Heart right ventricle (tissue), 16 donors: ENCODE measurements around the gene IL6. TPM values are rescaled to one million over a fixed set of nuclear protein-coding genes. Genes with fewer than 3 reads are reported as not detected.

ENCODE experiments used
- ATAC-seq, 8 donors: fragments of 200-7000 bp; cut with Tn5 transposase; one replicate each; pipeline ENCODE4 v1.9.1; 2020; ENCODE audit warnings: mild to moderate bottlenecking in 8 of 8, moderate library complexity in 8 of 8, moderate number of reproducible peaks in 1 of 8
- DNase-seq, 2 donors: peaks; one replicate each; pipeline ENCODE4 v3.0.0-alpha.2; 2020
- H3K27ac ChIP-seq, 10 donors: fragments of 200-600 bp; sonication (generic) in 2 of 10; one replicate each; pipeline versions ENCODE4 v1.5.0 to v1.8.0; 2020 to 2022; ENCODE audit warnings: mild to moderate bottlenecking in 3 of 10
- H3K27me3 ChIP-seq, 7 donors: fragments of 200-600 bp; one replicate each; pipeline ENCODE4 v1.8.0; 2021 to 2022; ENCODE audit warnings: mild to moderate bottlenecking in 2 of 7
- H3K36me3 ChIP-seq, 9 donors: fragments of 200-600 bp; sonication (generic) in 1 of 9; one replicate each; pipeline versions ENCODE4 v1.5.0 to v1.8.0; 2020 to 2022; ENCODE audit warnings: mild to moderate bottlenecking in 2 of 9
- H3K4me1 ChIP-seq, 9 donors: fragments of 200-600 bp; sonication (generic) in 1 of 9; one replicate each; pipeline versions ENCODE4 v1.5.0 to v1.8.0; 2020 to 2022; ENCODE audit warnings: mild to moderate bottlenecking in 4 of 9
- H3K4me3 ChIP-seq, 10 donors: fragments of 200-600 bp; sonication (generic) in 2 of 10; one replicate each; pipeline versions ENCODE4 v1.5.0 to v1.8.0; 2020 to 2022; ENCODE audit warnings: mild to moderate bottlenecking in 7 of 10, moderate library complexity in 2 of 10
- H3K9me3 ChIP-seq, 11 donors: fragments of 200-600 bp in 10 of 11; sonication (generic) in 2 of 11; one replicate each; pipeline versions ENCODE4 v1.5.0 to v1.8.0; 2013 to 2022; ENCODE audit warnings: mild to moderate bottlenecking in 2 of 11, control low read depth in 1 of 11, moderate library complexity in 1 of 11
- CTCF ChIP-seq, 9 donors: fragments of 200-600 bp; sonication (generic) in 2 of 9; IDR thresholded peaks; one replicate each; pipeline versions ENCODE4 v1.5.0 to v1.8.0; 2021 to 2022; ENCODE audit warnings: antibody characterized with exemption in 9 of 9, mild to moderate bottlenecking in 5 of 9, moderate library complexity in 1 of 9
- WGBS, 2 donors: extraction: QIAGEN DNeasy Blood & Tissue Kit; methylation state at CpG; one replicate each; pipeline ENCODE4 v1.1.7; 2013; ENCODE audit warnings: inconsistent platforms in 1 of 2; 5-methylcytosine and 5-hydroxymethylcytosine counted together
- intact Hi-C, 10 donors: fragments of 100-400 bp; cut with DNase I; formaldehyde crosslinking; loops; one replicate each; pipeline versions ENCODE4 v1.11.1 to v1.14.2; 2022
- polyA plus RNA-seq, 2 donors: library from polyadenylated mRNA; stranded (reverse); fragments of 200-250 nt; gene quantifications; one replicate each; pipeline ENCODE4 v1.2.3, GENCODE V29; 2013
- total RNA-seq, 10 donors: library from RNA; stranded (reverse); fragmentation: NEBNext Ultra II Directional in 3 of 10; extraction: Animal tissue kit (Norgen Biotek cat#: 25700) in 3 of 10; gene quantifications; one replicate each; pipeline versions ENCODE4 v1.2.1 to v1.2.4, GENCODE V29; 2021 to 2023
- donor health status: Arrhythmogenic right ventricular cardiomyopathy.
- donor health status: ischemic (EF 13 %, LVEDD 7.1; RV severe dilation, severe dysfunction).
- donor health status: healthy with polysubstance abuse.
- donor health status: DM: no; HTN: yes; CAD: no.
- donor health status: DM: no; HTN: no; CAD: no.
- donor health status: ischemic (EF 25% LVEDD 6.9; RV normal size, moderate dysfunction).
- donor health status: ischemic (EF 25% LVEDD 5.7; RV mildly dilated, moderate dysfunction).
- donor health status: healthy.
- donor health status: DM: yes; HTN: yes; CAD: no.
- donor health status: Ischemic cardiomyopathy.
- donor health status: ischemic (EF 35%, LVEDD 5.7; RV mildly dilated, moderate dysfunction).
- donor health status: nonischemic (EF 11% LVEDD 7.7; RV severe dilation, severe dysfunction).
- donor health status: DM: yes; HTN: yes; CAD: no.
- donor health status: PGD.
- donor health status: ischemic (EF 29% LVEDD 5.4; RV normal size, mild dysfunction).
- donor health status: nonischemic (EF 23%, LVEDD 6.1; RV moderate dilation, normal function).

The IL6 gene
- total and polyA plus RNA-seq, 12 donors = 0.44 to 15.5 (median 3.3) TPM

- intact Hi-C loops = loop anchor here in 9 of 10 donors (5.0 to 10.0 kb wide), 10 partner anchors 53 to 335 kb away; no protein-coding TSS in a partner anchor
- H3K27me3 ChIP-seq = no peaks in the 10 kb centered on the region
- H3K9me3 ChIP-seq = no peaks in the 10 kb centered on the region
- 93 to 99% methylated on average over 3 of the region's 3 CpGs for WGBS, 2 donors
- DNase-seq (no peak), ATAC-seq (no peak)
- H3K27ac ChIP-seq = peak overlapping the region in 1 of 10 donors; percentile 0
- H3K4me1 ChIP-seq = peaks cover 4 to 41% (median 24%) of the 10 kb centered on the region in 9 donors
- TF ChIP-seq CTCF (IDR thresholded peaks at IDR 0.05) = no peak
- H3K4me3 ChIP-seq = peak overlapping the region in 1 of 10 donors; percentile 52
- peaks cover 0 to 18% (median 0%) of the 10 kb centered on the region in 9 donors for H3K36me3 ChIP-seq
Observed at GRCh38 chr7:22729180-22729825, 2.3 kb downstream of the IL6 start.

GRCh38 chr7:22730066-22730710 lies 3.2 kb downstream of the IL6 start:
- ATAC-seq (no peak), DNase-seq (no peak)
- Histone ChIP-seq H3K9me3 (no peaks in the 10 kb centered on the region), H3K27me3 (no peaks in the 10 kb centered on the region), H3K4me1 (peaks cover 4 to 35% (median 17%) of the 10 kb centered on the region in 9 donors), H3K36me3 (peaks cover 0 to 18% (median 0%) of the 10 kb centered on the region in 9 donors), H3K27ac (peak overlapping the region in 1 of 10 donors; percentile 32), H3K4me3 (no peak overlapping the region)
- 72 to 93% methylated on average over 2 of the region's 2 CpGs for WGBS, 2 donors
- no peak for TF ChIP-seq CTCF (IDR thresholded peaks at IDR 0.05)
- intact Hi-C loops = loop anchor here in 2 of 10 donors (5.0 to 10.0 kb wide), 2 partner anchors 325 to 327 kb away; no protein-coding TSS in a partner anchor

- peaks cover 0 to 18% (median 0%) of the 10 kb centered on the region in 9 donors for H3K36me3 ChIP-seq
- 85 to 88% methylated on average over 5 of the region's 5 CpGs for WGBS, 2 donors
- ATAC-seq (no peak), DNase-seq (no peak)
- no peak for TF ChIP-seq CTCF (IDR thresholded peaks at IDR 0.05)
- H3K27ac ChIP-seq = peak overlapping the region in 1 of 10 donors; percentile 32
- no peaks in the 10 kb centered on the region for H3K9me3 ChIP-seq
- intact Hi-C loops = loop anchor here in 2 of 10 donors (5.0 to 10.0 kb wide), 2 partner anchors 324 to 326 kb away; no protein-coding TSS in a partner anchor
- H3K27me3 ChIP-seq = no peaks in the 10 kb centered on the region
- H3K4me1 ChIP-seq = peaks cover 4 to 28% (median 16%) of the 10 kb centered on the region in 9 donors
- H3K4me3 ChIP-seq = no peak overlapping the region
Observed at GRCh38 chr7:22730921-22731654, 4.1 kb downstream of the IL6 start.

GRCh38 chr7:22731766-22732165 lies 4.8 kb downstream of the IL6 start:
- ATAC-seq (no peak), DNase-seq (no peak)
- TF ChIP-seq CTCF (IDR thresholded peaks at IDR 0.05) = no peak
- Histone ChIP-seq H3K4me1 (peaks cover 0 to 21% (median 11%) of the 10 kb centered on the region in 9 donors), H3K9me3 (peaks cover 0 to 5% (median 0%) of the 10 kb centered on the region in 11 donors), H3K36me3 (peaks cover 0 to 18% (median 0%) of the 10 kb centered on the region in 9 donors), H3K27me3 (no peaks in the 10 kb centered on the region), H3K4me3 (no peak overlapping the region), H3K27ac (no peak overlapping the region)
- WGBS, 2 donors = 94 to 98% methylated on average over 2 of the region's 2 CpGs
- intact Hi-C loops = loop anchor here in 2 of 10 donors (5.0 to 10.0 kb wide), 2 partner anchors 323 to 326 kb away; no protein-coding TSS in a partner anchor
